Suprapubic skin (tissue), 3 donors: ENCODE measurements around the gene SSR4.

Experiments used
- POLR2A ChIP-seq, 2 donors: fragments of 450-650 bp; IDR thresholded peaks; one replicate each; pipeline ENCODE4 v1.6.1; 2017; ENCODE audit warnings: antibody characterized with exemption in 2 of 2, mild to moderate bottlenecking in 2 of 2, moderate library complexity in 2 of 2
- TF ChIP-seq, protein P1 (sequence below), 2 donors: fragments of 200-600 bp in 1 of 2; fragments of 450-650 bp in 1 of 2; sonication (generic) in 1 of 2; IDR thresholded peaks; one replicate each; pipeline ENCODE4 v1.5.1; 2016 to 2019; ENCODE audit warnings: antibody characterized with exemption in 2 of 2, mild to moderate bottlenecking in 1 of 2, moderate library complexity in 1 of 2

DNA sequence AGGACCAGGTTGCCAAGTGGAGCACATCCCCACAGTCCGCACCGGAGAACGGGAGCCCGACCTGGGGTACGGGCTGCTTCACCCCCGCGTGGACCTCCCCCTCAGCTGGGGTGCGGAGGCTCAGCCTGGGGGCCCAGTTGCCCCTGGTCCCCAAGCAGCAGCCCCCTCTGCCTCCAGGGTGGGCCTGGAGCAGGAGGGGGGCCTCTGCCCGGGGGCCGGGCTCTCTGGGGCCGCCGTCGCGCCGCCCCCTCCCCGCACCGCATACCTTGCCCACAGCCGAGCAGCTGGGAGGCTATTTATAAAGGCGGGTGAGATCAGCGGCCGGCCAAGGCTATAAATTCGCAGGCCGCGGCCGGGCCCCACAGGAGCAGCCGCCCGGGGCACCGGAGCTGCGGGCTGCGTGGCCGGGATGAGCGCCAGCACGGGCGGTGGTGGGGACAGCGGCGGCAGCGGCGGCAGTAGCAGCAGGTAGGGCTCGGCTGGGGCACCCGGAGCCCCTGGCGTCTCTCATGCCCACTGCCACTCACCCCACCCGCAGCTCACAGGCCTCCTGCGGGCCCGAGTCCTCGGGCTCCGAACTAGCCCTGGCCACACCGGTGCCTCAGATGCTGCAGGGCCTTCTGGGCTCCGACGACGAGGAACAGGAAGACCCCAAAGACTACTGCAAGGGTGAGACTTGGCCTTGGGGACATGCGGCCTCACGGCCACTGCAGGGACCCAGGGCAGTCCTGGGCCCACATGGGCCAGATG, 13.6 kb upstream of the SSR4 start, which contains the start of gene SRPK3:
- TF ChIP-seq, protein P1, sequence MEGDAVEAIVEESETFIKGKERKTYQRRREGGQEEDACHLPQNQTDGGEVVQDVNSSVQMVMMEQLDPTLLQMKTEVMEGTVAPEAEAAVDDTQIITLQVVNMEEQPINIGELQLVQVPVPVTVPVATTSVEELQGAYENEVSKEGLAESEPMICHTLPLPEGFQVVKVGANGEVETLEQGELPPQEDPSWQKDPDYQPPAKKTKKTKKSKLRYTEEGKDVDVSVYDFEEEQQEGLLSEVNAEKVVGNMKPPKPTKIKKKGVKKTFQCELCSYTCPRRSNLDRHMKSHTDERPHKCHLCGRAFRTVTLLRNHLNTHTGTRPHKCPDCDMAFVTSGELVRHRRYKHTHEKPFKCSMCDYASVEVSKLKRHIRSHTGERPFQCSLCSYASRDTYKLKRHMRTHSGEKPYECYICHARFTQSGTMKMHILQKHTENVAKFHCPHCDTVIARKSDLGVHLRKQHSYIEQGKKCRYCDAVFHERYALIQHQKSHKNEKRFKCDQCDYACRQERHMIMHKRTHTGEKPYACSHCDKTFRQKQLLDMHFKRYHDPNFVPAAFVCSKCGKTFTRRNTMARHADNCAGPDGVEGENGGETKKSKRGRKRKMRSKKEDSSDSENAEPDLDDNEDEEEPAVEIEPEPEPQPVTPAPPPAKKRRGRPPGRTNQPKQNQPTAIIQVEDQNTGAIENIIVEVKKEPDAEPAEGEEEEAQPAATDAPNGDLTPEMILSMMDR (IDR thresholded peaks at IDR 0.05): no peak
- TF ChIP-seq POLR2A (IDR thresholded peaks at IDR 0.05): no peak
